Renal cortical epithelial cell (primary cell): ENCODE measurements around the gene GNL1. TPM values are rescaled to one million over a fixed set of nuclear protein-coding genes. Genes with fewer than 3 reads are reported as not detected.

ENCODE experiments used
- DNase-seq: peaks from one replicate; pipeline ENCODE4 v3.0.0-alpha.2; 2011; ENCODE audit warnings: low read depth
- total RNA-seq: library from RNA; depleted of rRNA; stranded (reverse); fragments of >200 nt; gene quantifications from 2 replicates; pipeline ENCODE4 v1.2.3, GENCODE V29; 2014

Gene GNL1, protein sequence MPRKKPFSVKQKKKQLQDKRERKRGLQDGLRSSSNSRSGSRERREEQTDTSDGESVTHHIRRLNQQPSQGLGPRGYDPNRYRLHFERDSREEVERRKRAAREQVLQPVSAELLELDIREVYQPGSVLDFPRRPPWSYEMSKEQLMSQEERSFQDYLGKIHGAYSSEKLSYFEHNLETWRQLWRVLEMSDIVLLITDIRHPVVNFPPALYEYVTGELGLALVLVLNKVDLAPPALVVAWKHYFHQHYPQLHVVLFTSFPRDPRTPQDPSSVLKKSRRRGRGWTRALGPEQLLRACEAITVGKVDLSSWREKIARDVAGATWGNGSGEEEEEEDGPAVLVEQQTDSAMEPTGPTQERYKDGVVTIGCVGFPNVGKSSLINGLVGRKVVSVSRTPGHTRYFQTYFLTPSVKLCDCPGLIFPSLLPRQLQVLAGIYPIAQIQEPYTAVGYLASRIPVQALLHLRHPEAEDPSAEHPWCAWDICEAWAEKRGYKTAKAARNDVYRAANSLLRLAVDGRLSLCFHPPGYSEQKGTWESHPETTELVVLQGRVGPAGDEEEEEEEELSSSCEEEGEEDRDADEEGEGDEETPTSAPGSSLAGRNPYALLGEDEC
- total RNA-seq, result 32.2 and 49.8 TPM in 2 replicates

- peak; percentile 81 for DNase-seq
Measured at GRCh38 chr6:30556066-30556905, at the start of gene GNL1. Gene GNL1 (minus strand): TSS chr6:30556489. CDS start chr6:30556203, 286 bp downstream.

GRCh38 chr6:30603961-30604360 lies 47.7 kb upstream of the GNL1 start:
- DNase-seq, result no peak

DNA sequence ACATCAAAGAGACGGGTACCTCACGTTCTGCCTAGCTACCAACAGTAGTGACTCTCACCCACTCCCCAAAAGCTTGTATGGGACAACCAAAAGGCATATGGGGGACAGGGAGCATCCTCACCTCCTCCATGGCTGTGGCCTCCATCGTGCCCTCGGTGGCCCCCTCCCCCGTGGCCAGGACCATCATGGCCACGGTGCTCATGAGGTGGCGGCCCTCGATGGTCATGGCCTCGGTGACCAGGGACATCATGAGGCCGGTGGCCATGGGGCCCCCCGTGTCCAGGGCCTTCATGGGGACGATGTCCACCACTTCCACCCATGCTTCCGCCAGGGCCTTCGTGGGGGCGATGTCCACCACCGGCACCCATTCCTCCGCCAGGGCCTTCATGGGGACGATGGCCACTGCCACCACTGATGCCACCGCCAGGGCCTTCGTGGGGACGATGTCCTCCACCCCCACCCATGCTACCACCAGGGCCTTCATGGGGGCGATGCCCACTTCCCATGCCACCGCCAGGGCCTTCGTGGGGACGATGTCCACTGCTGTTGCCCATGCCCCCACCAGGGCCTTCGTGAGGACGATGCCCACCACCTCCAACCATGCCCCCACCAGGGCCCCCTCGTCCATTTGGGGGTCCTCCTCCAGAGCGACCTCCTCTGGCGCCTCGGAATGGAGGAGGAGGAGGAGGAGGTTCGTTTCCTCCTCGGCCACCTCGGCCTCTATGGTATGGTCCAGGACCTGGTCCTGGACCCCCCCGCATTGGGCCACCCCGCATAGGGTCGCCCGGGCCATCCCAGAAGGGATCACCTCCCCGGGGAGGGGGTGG lies 45.7 kb upstream of the GNL1 start:
- no peak for DNase-seq

GRCh38 chr6:30601436-30601814 lies 45.1 kb upstream of the GNL1 start:
- DNase-seq, result no peak

DNA sequence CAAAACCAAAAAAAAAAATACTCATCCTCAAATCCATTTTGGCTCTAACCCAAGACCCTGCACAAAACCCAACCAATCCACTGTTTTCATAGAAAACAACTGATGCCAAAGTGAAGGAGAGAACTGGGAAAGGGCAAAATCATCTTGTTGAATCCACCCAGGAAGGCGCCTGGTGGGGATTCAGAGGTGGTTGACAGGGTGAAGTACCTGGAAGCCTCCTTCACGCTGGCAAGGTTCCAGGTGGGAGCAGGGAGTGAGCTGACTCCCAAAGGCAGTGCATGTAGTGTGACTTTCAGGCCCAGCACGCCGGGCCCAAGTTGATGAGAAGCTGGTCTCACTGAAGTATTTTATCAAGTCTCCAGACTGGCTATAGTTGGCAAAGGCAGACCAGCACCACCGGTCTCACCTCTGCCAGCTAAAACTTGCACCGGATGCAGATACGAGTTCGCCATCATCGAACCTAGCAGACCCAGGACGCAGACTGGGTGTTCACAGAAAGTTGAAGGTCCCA lies 44.2 kb upstream of the GNL1 start:
- no peak for DNase-seq

- no peak for DNase-seq
Measured at GRCh38 chr6:30599625-30600324, 43.5 kb upstream of the GNL1 start.

- no peak for DNase-seq
Measured at GRCh38 chr6:30598912-30599624, 42.8 kb upstream of the GNL1 start.

DNA sequence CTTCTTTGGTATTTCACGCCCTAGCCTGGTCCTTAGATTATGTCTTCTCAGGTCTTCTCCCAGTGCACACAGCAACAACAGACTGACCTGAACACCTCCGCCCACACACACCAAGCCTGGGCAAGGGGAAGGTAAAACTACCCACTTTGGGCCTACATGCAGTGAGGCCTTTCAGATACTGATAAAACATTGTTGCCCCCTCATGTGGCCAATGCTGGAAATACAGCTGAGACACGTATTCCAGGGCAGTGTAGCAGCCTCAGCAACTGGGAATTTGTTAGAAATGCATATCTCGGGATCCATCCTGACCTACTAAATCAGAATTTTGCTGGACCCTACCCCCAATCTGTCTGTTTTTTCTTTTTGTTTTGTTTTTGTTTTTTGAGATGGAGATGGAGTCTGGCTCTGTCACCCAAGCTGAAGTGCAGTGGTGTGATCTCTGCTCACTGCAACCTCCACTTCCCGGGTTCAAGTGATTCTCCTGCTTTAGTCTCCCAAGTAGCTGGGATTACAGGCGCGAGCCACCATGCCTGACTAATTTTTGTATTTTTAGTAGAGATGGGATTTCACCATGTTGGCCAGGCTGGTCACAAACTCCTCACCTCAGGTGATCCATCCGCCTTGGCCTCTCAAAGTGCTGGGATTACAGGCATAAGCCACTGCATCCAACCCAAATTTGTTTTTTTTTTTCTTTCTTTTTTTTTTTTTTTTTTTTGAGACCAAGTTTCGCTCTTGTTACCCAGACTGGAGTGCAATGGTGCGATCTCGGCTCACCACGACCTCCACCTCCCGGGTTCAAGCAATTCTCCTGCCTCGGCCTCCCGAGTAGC lies 41.2 kb upstream of the GNL1 start:
- peak; percentile 77 for DNase-seq

- DNase-seq, result no peak
Measured at GRCh38 chr6:30592287-30592686, 36.0 kb upstream of the GNL1 start.

DNA sequence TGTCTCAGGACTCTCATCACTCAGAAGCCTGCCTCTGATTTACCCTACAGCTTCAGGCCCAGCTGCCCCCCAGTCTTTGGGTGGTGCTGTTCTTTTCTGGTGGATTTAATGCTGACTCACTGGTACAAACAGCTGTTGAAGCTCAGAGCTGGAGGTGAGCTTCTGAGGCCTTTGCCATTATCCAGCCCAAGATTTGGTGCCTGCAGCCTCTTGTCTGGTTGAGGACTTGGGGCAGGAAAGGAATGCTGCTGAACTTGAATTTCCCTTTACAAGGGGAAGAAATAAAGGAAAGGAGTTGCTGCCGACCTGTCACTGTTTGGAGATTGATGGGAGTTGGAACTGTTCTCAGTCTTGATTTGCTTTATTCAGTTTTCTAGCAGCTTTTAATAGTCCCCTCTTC lies 34.7 kb upstream of the GNL1 start:
- peak; percentile 34 for DNase-seq

DNA sequence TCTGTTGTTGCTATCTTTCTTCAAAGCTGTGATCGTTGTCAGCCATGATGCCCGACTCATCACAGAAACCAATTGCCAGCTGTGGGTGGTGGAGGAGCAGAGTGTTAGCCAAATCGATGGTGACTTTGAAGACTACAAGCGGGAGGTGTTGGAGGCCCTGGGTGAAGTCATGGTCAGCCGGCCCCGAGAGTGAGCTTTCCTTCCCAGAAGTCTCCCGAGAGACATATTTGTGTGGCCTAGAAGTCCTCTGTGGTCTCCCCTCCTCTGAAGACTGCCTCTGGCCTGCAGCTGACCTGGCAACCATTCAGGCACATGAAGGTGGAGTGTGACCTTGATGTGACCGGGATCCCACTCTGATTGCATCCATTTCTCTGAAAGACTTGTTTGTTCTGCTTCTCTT lies 34.2 kb upstream of the GNL1 start:
- DNase-seq, result no peak

DNA sequence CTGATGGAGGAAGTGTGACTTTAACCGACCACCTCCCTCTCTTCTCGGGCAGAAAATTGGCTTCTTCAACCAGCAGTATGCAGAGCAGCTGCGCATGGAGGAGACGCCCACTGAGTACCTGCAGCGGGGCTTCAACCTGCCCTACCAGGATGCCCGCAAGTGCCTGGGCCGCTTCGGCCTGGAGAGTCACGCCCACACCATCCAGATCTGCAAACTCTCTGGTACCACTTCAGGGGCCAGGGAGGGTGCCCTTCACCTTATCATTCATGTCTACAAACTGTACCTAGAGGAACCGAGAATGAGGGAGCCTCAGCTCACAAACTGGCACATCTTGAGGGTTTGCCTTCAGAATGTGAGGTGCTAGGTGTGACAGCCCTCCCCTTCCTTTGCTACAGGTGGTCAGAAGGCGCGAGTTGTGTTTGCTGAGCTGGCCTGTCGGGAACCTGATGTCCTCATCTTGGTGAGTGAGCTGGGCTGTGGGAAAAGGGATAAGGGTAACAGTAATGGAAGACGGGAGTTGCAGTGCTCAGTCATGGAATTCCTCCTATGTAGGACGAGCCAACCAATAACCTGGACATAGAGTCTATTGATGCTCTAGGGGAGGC lies 33.6 kb upstream of the GNL1 start:
- no peak for DNase-seq

- no peak for DNase-seq
Measured at GRCh38 chr6:30583921-30584320, 27.6 kb upstream of the GNL1 start.

- no peak for DNase-seq
Measured at GRCh38 chr6:30578051-30578450, 21.8 kb upstream of the GNL1 start.

GRCh38 chr6:30573113-30573512 lies 16.8 kb upstream of the GNL1 start:
- no peak for DNase-seq

- DNase-seq, result no peak
Measured at GRCh38 chr6:30572148-30572547, 15.9 kb upstream of the GNL1 start.

- no peak for DNase-seq
Measured at GRCh38 chr6:30571762-30572082, 15.4 kb upstream of the GNL1 start.

DNA sequence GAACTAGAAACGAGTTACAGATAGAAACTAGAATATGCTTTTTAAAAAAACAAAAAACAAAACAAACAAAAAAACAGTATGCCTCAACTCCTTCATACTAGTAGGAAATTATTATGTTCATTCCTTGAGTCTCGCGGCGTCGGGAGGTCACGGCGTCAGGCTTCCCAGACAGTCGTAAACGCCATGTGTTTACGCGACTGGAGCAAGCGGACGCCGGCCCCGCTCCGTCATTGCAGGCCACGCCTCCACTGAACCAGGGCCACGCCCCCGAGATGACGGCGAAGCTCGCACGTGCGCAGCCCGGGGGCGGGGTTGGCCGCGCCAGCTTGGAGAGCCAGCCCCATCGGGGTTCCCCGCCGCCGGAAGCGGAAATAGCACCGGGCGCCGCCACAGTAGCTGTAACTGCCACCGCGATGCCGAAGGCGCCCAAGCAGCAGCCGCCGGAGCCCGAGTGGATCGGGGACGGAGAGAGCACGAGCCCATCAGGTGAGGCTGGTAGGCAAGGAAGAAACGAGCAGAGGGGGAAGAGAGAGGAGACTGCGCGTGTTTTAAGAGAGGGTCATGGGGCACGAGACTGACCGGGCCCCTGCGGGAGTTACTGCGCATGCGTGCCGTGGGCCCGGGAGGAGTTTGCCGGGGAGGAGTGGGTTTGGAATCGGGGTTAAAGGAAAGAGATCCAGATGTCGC lies 14.9 kb upstream of the GNL1 start, which contains the start of gene ABCF1:
Gene ABCF1, plus strand, starts transcription at position 368 of the 687 bp plus-strand sequence. Its CDS starts 46 bp downstream, at position 414.
- peak; percentile 88 for DNase-seq
